ENCODE measurements around the gene OR10A6. TPM values are rescaled to one million over a fixed set of nuclear protein-coding genes. Genes with fewer than 3 reads are reported as not detected.

OR10A6 gene
- total and polyA plus RNA-seq, 2 experiments from 2014 or later, result 0.23 TPM; not detected in 1

DNA sequence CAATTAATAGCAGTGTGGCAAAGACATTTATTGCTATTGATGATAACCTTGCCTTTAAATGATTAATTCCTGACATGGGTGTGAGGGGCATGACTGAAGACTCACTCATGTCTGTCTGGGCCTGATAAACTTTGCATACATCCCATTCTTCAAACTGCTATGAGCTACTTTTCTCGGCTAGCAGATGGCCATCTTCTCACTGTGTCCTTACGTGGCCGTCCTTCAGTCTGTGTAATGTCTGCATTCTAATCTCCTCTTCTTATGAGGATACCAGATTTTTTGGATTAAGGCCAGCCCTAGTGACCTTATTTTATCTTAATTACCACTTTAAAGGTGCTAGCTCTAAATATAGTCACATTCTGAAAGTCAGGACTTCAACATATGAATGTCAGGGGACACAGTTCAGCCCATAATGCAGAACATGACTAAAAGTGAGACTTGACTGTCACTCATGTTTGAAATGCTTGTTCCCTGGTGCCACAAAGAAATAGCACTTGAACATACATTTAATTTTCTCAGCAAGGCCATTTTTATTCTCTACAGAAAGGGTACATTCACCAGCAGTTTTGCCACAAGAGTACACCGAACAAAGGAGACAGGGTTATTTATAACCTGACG is 32.3 kb downstream of the OR10A6 start:
- Mint-ChIP-seq H3K9me3 (peaks cover 14% of the 10 kb centered on the region), H3K27ac (no peak overlapping the region), H3K27me3 (ENCODE audit: insufficient read depth, low read depth, poor library complexity) (peaks cover 2% of the 10 kb centered on the region), H3K4me1 (peaks cover 10% of the 10 kb centered on the region), H3K36me3 (ENCODE audit: low read depth) (peaks cover 19% of the 10 kb centered on the region), H3K4me3 (no peak overlapping the region)
- Histone ChIP-seq H3K9me2 (ENCODE audit: insufficient read depth) (no peaks in the 10 kb centered on the region), H3F3A (replicated peaks; ENCODE audit: low read depth) (no peaks in the 10 kb centered on the region), H3K4me1 (ENCODE audit: insufficient read depth) (peaks cover 9% of the 10 kb centered on the region), H4K20me1 (replicated peaks; ENCODE audit: insufficient read depth) (no peaks in the 10 kb centered on the region), H3K27me3 (ENCODE audit: insufficient read depth) (no peaks in the 10 kb centered on the region), H2AFZ (no peak overlapping the region), H3K36me3 (ENCODE audit: insufficient read depth) (peaks cover 14% of the 10 kb centered on the region; the same call in 1 of the 2 replicates), H3K4me3 (no peak overlapping the region), H3K79me2 (replicated peaks; ENCODE audit: insufficient read depth) (peaks cover under 1% of the 10 kb centered on the region; the same call in 1 of the 2 replicates), H3K27ac (ENCODE audit: low read depth) (no peak overlapping the region), H3K4me2 (no peak overlapping the region)
- ATAC-seq (no peak), DNase-seq (ENCODE audit: low spot score) (no peak)
- no peak for TF ChIP-seq EZH2phosphoT487 (IDR thresholded peaks at IDR 0.05; ENCODE audit: unreplicated experiment)

DNA sequence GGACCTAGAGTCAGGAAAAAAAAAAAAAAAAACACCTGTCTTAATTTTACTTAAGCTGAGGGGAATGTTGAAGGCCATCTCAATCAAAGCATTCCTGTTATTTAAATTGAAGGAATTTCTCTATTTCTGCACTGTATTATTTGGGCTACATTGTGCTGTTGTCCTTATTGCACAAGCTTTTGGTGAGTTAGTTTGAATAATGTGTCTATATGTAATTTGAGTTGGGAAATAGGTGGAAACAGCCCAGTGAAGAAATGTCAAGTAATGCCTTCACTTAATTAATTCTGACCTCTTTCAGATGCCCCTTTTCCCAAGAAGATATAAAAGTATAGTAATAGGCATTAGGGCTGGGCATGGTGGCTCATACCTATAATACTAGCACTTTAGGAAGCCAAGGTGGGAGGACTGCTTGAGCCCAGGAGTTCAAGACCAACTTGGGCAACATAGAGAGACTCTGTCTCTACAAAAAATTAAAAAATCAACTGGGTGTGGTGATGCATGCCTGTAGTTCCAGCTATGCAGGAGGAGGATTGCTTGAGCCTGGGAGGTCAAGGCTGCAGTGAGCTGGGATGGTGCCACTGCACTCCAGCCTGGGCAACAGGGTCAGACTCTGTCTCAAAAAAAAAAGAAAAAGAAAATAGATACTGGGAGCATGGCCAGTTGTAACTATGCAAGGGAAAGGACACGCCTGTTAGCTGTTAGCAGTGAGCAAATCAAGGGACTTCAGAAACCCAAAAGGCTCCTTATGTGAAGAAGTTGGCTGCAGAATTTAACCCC is 34.9 kb downstream of the OR10A6 start:
- DNase-seq (ENCODE audit: low spot score), result no peak
- no peak overlapping the region for H3K4me3 ChIP-seq
- no peak overlapping the region for H3K27ac Mint-ChIP-seq
- H3K9me2 ChIP-seq (ENCODE audit: insufficient read depth), result no peaks in the 10 kb centered on the region
- no peaks in the 10 kb centered on the region for H3K79me2 ChIP-seq (replicated peaks; ENCODE audit: insufficient read depth)
- H3K36me3 ChIP-seq (ENCODE audit: insufficient read depth), result peaks cover 14% of the 10 kb centered on the region; the same call in 1 of the 2 replicates
- H3K36me3 Mint-ChIP-seq (ENCODE audit: low read depth), result peaks cover 19% of the 10 kb centered on the region
- no peaks in the 10 kb centered on the region for H4K20me1 ChIP-seq (replicated peaks; ENCODE audit: insufficient read depth)
- no peak overlapping the region for H3K27ac ChIP-seq (ENCODE audit: low read depth)
- peaks cover 2% of the 10 kb centered on the region for H3K27me3 Mint-ChIP-seq (ENCODE audit: insufficient read depth, low read depth, poor library complexity)
- no peak overlapping the region for H2AFZ ChIP-seq
- TF ChIP-seq POLR2AphosphoS5 (IDR thresholded peaks at IDR 0.05; ENCODE audit: low read depth) (no peak), STAT1 (IDR thresholded peaks at IDR 0.05; ENCODE audit: unreplicated experiment) (no peak), ZNF114 (CRISPR knock-in tag; IDR thresholded peaks at IDR 0.05) (no peak)
- TF ChIP-seq, protein P1, sequence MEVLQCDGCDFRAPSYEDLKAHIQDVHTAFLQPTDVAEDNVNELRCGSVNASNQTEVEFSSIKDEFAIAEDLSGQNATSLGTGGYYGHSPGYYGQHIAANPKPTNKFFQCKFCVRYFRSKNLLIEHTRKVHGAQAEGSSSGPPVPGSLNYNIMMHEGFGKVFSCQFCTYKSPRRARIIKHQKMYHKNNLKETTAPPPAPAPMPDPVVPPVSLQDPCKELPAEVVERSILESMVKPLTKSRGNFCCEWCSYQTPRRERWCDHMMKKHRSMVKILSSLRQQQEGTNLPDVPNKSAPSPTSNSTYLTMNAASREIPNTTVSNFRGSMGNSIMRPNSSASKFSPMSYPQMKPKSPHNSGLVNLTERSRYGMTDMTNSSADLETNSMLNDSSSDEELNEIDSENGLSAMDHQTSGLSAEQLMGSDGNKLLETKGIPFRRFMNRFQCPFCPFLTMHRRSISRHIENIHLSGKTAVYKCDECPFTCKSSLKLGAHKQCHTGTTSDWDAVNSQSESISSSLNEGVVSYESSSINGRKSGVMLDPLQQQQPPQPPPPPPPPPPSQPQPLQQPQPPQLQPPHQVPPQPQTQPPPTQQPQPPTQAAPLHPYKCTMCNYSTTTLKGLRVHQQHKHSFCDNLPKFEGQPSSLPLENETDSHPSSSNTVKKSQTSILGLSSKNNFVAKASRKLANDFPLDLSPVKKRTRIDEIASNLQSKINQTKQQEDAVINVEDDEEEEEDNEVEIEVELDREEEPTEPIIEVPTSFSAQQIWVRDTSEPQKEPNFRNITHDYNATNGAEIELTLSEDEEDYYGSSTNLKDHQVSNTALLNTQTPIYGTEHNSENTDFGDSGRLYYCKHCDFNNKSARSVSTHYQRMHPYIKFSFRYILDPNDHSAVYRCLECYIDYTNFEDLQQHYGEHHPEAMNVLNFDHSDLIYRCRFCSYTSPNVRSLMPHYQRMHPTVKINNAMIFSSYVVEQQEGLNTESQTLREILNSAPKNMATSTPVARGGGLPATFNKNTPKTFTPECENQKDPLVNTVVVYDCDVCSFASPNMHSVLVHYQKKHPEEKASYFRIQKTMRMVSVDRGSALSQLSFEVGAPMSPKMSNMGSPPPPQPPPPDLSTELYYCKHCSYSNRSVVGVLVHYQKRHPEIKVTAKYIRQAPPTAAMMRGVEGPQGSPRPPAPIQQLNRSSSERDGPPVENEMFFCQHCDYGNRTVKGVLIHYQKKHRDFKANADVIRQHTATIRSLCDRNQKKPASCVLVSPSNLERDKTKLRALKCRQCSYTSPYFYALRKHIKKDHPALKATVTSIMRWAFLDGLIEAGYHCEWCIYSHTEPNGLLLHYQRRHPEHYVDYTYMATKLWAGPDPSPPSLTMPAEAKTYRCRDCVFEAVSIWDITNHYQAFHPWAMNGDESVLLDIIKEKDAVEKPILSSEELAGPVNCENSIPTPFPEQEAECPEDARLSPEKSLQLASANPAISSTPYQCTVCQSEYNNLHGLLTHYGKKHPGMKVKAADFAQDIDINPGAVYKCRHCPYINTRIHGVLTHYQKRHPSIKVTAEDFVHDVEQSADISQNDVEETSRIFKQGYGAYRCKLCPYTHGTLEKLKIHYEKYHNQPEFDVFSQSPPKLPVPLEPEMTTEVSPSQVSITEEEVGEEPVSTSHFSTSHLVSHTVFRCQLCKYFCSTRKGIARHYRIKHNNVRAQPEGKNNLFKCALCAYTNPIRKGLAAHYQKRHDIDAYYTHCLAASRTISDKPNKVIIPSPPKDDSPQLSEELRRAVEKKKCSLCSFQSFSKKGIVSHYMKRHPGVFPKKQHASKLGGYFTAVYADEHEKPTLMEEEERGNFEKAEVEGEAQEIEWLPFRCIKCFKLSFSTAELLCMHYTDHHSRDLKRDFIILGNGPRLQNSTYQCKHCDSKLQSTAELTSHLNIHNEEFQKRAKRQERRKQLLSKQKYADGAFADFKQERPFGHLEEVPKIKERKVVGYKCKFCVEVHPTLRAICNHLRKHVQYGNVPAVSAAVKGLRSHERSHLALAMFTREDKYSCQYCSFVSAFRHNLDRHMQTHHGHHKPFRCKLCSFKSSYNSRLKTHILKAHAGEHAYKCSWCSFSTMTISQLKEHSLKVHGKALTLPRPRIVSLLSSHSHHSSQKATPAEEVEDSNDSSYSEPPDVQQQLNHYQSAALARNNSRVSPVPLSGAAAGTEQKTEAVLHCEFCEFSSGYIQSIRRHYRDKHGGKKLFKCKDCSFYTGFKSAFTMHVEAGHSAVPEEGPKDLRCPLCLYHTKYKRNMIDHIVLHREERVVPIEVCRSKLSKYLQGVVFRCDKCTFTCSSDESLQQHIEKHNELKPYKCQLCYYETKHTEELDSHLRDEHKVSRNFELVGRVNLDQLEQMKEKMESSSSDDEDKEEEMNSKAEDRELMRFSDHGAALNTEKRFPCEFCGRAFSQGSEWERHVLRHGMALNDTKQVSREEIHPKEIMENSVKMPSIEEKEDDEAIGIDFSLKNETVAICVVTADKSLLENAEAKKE (CRISPR knock-in tag; IDR thresholded peaks at IDR 0.05), result no peak
- TF ChIP-seq, protein P2, sequence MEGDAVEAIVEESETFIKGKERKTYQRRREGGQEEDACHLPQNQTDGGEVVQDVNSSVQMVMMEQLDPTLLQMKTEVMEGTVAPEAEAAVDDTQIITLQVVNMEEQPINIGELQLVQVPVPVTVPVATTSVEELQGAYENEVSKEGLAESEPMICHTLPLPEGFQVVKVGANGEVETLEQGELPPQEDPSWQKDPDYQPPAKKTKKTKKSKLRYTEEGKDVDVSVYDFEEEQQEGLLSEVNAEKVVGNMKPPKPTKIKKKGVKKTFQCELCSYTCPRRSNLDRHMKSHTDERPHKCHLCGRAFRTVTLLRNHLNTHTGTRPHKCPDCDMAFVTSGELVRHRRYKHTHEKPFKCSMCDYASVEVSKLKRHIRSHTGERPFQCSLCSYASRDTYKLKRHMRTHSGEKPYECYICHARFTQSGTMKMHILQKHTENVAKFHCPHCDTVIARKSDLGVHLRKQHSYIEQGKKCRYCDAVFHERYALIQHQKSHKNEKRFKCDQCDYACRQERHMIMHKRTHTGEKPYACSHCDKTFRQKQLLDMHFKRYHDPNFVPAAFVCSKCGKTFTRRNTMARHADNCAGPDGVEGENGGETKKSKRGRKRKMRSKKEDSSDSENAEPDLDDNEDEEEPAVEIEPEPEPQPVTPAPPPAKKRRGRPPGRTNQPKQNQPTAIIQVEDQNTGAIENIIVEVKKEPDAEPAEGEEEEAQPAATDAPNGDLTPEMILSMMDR (conservative IDR thresholded peaks at IDR 0.05; ENCODE audit: low read depth in 2 of 2), result no peak
- TF ChIP-seq, protein P3, sequence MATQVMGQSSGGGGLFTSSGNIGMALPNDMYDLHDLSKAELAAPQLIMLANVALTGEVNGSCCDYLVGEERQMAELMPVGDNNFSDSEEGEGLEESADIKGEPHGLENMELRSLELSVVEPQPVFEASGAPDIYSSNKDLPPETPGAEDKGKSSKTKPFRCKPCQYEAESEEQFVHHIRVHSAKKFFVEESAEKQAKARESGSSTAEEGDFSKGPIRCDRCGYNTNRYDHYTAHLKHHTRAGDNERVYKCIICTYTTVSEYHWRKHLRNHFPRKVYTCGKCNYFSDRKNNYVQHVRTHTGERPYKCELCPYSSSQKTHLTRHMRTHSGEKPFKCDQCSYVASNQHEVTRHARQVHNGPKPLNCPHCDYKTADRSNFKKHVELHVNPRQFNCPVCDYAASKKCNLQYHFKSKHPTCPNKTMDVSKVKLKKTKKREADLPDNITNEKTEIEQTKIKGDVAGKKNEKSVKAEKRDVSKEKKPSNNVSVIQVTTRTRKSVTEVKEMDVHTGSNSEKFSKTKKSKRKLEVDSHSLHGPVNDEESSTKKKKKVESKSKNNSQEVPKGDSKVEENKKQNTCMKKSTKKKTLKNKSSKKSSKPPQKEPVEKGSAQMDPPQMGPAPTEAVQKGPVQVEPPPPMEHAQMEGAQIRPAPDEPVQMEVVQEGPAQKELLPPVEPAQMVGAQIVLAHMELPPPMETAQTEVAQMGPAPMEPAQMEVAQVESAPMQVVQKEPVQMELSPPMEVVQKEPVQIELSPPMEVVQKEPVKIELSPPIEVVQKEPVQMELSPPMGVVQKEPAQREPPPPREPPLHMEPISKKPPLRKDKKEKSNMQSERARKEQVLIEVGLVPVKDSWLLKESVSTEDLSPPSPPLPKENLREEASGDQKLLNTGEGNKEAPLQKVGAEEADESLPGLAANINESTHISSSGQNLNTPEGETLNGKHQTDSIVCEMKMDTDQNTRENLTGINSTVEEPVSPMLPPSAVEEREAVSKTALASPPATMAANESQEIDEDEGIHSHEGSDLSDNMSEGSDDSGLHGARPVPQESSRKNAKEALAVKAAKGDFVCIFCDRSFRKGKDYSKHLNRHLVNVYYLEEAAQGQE (IDR thresholded peaks at IDR 0.05; ENCODE audit: unreplicated experiment), result no peak
- no peak for ATAC-seq
- H3K4me1 Mint-ChIP-seq, result peaks cover 6% of the 10 kb centered on the region
- H3K4me3 Mint-ChIP-seq, result no peak overlapping the region
- peaks cover 18% of the 10 kb centered on the region for H3K4me1 ChIP-seq (ENCODE audit: insufficient read depth)
- no peaks in the 10 kb centered on the region for H3K27me3 ChIP-seq (ENCODE audit: insufficient read depth)
- peaks cover 14% of the 10 kb centered on the region for H3K9me3 Mint-ChIP-seq
- H3F3A ChIP-seq (replicated peaks; ENCODE audit: low read depth), result no peaks in the 10 kb centered on the region
- H3K4me2 ChIP-seq, result no peak overlapping the region
